Measurements from ENCODE around the gene GRIN2C.

GRIN2C gene

DNA sequence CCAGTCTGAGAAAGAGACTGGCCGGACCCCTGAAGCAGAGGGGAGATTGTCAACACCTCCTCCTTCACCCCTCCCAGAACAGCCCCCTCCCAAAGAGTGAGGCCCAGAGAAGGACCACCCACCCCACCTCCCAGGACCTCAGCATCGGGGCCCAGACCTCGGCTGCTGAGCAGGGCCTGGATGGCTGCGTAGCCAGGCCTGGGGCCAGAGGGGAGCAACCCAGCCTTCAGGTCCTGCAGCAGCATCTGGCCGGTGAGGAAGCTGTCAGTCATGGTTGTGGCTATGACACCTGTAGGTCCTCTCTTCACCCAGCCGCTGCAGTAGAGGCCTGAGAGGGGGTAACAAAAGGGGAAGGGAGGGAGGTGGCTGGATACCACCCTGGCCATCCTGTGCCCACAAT, 3.2 kb upstream of the GRIN2C start:
- Histone ChIP-seq H3K36me3 (ENCODE audit: insufficient read depth, low read length) (no peaks in the 10 kb centered on the region), H3K9ac (ENCODE audit: insufficient read length) (no peak overlapping the region), H3K4me3 (no peak overlapping the region), H3K27ac (no peak overlapping the region), H3K9me3 (ENCODE audit: low read depth, low read length) (no peaks in the 10 kb centered on the region)
- DNase-seq (ENCODE audit: low read depth, low spot score), result no peak
- no peak for TF ChIP-seq EZH2 (IDR thresholded peaks at IDR 0.05)
- TF ChIP-seq FOXP2 (optimal IDR thresholded peaks at IDR 0.05; ENCODE audit: control extremely low read depth, extremely low read length, insufficient read depth), result no peak
- TF ChIP-seq POLR2AphosphoS5 (IDR thresholded peaks at IDR 0.05; ENCODE audit: borderline replicate concordance, low read depth, low read length), result no peak

DNA sequence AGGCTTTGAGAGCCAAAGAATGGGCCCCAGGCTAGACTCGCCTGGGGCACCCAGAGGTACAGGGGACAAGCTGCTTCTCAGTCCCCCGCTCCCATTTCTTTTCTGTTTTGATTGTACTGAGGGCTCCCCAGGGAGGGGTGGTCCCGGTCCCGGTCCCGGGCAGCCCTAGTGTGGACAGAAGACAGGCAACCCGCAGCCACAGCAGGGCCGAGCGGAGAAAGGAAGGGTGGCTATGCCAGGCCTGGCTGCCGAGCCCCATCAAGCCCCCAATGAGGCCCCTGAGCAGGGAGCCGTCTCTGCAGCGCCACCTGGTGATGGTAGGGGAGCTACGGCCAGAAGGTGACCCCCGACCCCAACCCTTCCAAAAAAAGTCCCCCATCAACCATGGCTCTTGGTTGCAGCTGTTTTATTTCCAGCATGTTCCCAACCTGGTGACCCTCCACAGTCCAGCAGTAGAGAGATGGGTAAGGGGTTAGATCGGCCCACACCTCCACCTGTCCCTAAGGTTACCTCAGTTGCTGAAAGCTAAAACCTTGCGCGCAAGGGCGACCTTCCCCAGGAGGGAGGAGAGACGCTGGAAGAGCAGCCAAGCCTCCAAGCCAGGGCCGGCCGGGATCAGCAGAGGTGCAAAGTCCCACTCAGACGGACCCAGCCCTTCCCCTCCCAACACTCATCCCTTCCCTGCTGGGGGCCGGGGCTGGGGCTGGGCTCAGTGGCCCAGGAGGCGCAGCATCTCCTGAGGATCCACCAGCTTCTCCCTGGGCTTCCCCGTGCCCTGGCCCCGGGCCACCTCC, 2.6 kb upstream of the GRIN2C start:
- no peaks in the 10 kb centered on the region for H3K36me3 ChIP-seq (ENCODE audit: insufficient read depth, low read length)
- H3K9me3 ChIP-seq (ENCODE audit: low read depth, low read length), result no peaks in the 10 kb centered on the region
- H3K4me3 ChIP-seq, result no peak overlapping the region
- no peak for DNase-seq (ENCODE audit: low read depth, low spot score)
- no peak overlapping the region for H3K27ac ChIP-seq
- TF ChIP-seq FOXP2 (optimal IDR thresholded peaks at IDR 0.05; ENCODE audit: control extremely low read depth, extremely low read length, insufficient read depth) (no peak), EZH2 (IDR thresholded peaks at IDR 0.05) (no peak), POLR2AphosphoS5 (IDR thresholded peaks at IDR 0.05; ENCODE audit: borderline replicate concordance, low read depth, low read length) (no peak)
- no peak overlapping the region for H3K9ac ChIP-seq (ENCODE audit: insufficient read length)

DNA sequence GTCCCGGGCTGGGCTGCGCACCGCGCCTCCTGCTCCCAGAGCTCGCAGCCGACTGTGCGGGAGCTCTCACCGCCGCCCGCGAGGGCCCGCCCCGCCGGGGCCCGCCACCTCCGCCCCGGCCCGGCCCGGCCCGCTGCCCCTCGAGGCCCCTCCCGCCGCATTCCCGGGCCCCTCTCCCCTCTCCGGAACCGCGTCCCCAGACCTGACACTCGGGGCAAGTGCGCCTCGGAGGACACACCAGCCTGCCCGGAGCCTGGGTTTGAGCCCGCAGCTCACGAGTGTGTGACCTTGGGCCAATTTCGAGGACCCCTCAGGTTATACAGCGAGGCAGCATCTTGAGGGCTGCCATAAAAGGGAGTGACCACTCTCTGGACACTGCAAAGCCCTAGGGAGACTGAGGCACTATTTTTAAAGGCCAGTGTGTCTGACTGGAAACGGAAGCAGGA, 2.0 kb upstream of the GRIN2C start:
- no peak overlapping the region for H3K4me3 ChIP-seq
- no peak overlapping the region for H3K27ac ChIP-seq
- no peak for TF ChIP-seq POLR2AphosphoS5 (IDR thresholded peaks at IDR 0.05; ENCODE audit: borderline replicate concordance, low read depth, low read length)
- TF ChIP-seq FOXP2 (optimal IDR thresholded peaks at IDR 0.05; ENCODE audit: control extremely low read depth, extremely low read length, insufficient read depth), result no peak
- TF ChIP-seq EZH2 (IDR thresholded peaks at IDR 0.05), result no peak
- no peaks in the 10 kb centered on the region for H3K36me3 ChIP-seq (ENCODE audit: insufficient read depth, low read length)
- DNase-seq (ENCODE audit: low read depth, low spot score), result no peak
- no peak overlapping the region for H3K9ac ChIP-seq (ENCODE audit: insufficient read length)
- no peaks in the 10 kb centered on the region for H3K9me3 ChIP-seq (ENCODE audit: low read depth, low read length)

DNA sequence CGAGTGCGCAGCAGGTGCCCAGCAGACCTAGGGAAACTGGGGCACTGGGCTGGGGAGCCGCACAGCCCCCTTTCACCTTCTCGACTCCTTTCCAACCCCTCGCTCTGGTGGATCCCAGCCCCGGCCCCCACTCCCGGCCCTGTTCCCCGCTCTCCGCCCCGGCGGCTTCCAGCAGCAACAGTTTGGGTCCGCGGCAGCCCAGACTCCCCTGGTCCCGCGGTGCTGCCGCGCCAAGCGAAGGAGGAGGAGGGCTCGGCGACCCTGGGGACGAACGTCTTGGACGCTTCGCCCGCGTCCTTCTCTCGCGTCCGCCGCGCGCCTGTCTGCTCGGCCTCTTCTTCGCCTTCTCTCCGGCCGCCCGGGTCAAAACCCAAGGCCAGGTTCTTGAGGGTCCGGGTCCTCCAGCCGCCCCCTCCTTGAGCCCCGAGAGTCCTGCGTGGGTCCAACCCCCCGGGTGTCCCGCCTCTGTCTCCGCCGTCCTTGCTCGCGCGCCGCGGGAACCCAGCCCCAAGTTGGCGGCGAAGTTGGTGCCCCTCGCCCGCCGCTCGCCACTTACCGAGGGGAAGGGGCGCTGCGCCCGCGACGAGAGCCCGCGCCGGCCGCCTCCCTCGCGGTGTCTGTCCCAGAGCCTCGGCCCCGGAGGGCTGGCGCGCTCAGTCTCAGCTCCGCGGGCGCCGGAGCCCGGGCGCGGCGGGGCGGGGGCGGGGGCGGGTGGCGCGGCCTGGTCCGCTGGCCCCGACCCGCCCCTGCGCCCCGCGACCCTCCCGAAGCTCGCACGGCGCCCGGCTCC, 1.4 kb upstream of the GRIN2C start:
- no peaks in the 10 kb centered on the region for H3K9me3 ChIP-seq (ENCODE audit: low read depth, low read length)
- no peak for DNase-seq (ENCODE audit: low read depth, low spot score)
- TF ChIP-seq POLR2AphosphoS5 (IDR thresholded peaks at IDR 0.05; ENCODE audit: borderline replicate concordance, low read depth, low read length) (no peak), EZH2 (IDR thresholded peaks at IDR 0.05) (peak; percentile 33), FOXP2 (optimal IDR thresholded peaks at IDR 0.05; ENCODE audit: control extremely low read depth, extremely low read length, insufficient read depth) (no peak)
- no peaks in the 10 kb centered on the region for H3K36me3 ChIP-seq (ENCODE audit: insufficient read depth, low read length)
- H3K4me3 ChIP-seq, result no peak overlapping the region
- H3K9ac ChIP-seq (ENCODE audit: insufficient read length), result no peak overlapping the region
- no peak overlapping the region for H3K27ac ChIP-seq

DNA sequence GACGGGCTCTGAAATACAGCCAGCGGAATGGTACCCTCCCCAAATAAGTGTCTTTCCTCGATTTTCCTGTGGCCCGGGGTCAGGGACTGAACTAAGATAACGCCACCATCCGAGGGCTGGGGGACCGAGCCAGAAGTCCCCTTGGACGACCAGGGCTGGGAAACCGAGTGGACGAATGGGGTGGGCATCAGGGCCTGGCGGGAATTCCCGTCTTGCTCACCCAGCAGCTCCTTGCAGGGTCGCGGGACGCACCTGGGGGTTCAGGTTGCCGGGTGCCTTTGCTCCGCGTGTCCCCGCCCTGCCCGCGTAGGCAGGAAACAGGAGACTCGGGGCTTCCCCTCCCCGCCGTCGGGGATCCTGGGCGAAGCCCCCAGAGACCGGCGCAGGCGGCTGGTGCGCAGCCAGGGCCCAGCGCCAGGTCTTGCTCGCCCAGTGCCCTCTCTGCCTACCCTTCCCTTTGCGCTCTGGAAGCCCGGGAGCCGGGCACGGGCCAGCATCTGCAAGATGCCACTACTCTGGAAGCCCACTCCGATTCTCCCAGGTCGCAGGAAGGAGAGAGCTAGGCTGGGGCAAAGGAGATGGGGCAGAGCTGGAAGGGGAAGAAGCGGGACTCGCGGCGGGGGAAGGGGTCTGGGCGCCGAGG, 665 bp upstream of the GRIN2C start:
- H3K4me3 ChIP-seq, result no peak overlapping the region

DNA sequence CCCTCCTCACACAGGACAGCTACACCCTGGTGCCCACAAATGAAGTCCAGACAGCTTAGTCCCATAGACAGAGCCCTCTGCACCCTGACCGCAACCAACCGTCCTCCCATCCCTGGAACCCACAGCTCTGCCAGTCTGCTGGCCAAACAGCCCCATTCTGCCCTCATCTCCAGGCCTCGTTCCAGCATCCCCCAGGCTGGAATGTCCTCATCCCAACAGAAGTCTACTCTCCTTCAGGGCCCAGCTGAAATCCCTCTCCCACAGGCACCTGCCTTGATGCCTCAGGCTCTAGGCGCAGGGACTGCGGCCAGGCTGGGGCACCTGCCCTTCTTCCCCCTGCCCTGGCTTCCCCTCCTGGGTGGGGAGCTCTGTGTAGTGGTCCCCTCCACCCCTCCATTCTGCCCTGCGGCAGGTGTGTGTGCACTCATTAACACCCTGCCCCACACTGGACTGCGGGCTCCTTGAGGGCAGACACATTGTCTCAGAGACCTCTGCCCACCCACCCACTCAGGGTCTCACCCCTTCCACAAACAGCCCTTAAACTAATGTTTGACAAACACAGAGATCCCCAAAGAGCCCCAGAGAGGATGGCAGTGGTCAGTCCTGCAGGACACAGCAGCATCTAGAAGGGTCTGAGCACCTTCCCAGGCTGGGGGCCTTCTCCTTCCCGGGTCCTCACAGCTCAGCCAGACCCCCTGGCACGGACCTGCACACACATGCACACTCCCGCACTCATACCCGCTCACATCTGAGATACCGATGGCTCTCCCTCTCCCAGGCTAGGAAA, 820 bp downstream of the GRIN2C start:
- no peak overlapping the region for H3K4me3 ChIP-seq
- H3K36me3 ChIP-seq (ENCODE audit: insufficient read depth, low read length), result no peaks in the 10 kb centered on the region
- no peak overlapping the region for H3K27ac ChIP-seq
- no peak for DNase-seq (ENCODE audit: low read depth, low spot score)
- no peak overlapping the region for H3K9ac ChIP-seq (ENCODE audit: insufficient read length)
- H3K9me3 ChIP-seq (ENCODE audit: low read depth, low read length), result no peaks in the 10 kb centered on the region
- TF ChIP-seq POLR2AphosphoS5 (IDR thresholded peaks at IDR 0.05; ENCODE audit: borderline replicate concordance, low read depth, low read length) (no peak), EZH2 (IDR thresholded peaks at IDR 0.05) (no peak), FOXP2 (optimal IDR thresholded peaks at IDR 0.05; ENCODE audit: control extremely low read depth, extremely low read length, insufficient read depth) (no peak)

More for the DNA sequence above, 665 bp upstream of the GRIN2C start:
- Histone ChIP-seq H3K9ac (ENCODE audit: insufficient read length) (no peak overlapping the region), H3K36me3 (ENCODE audit: insufficient read depth, low read length) (no peaks in the 10 kb centered on the region), H3K9me3 (ENCODE audit: low read depth, low read length) (no peaks in the 10 kb centered on the region), H3K27ac (no peak overlapping the region)
- TF ChIP-seq EZH2 (IDR thresholded peaks at IDR 0.05) (peak; percentile 43), FOXP2 (optimal IDR thresholded peaks at IDR 0.05; ENCODE audit: control extremely low read depth, extremely low read length, insufficient read depth) (no peak), POLR2AphosphoS5 (IDR thresholded peaks at IDR 0.05; ENCODE audit: borderline replicate concordance, low read depth, low read length) (no peak)
- DNase-seq (ENCODE audit: low read depth, low spot score), result no peak

DNA sequence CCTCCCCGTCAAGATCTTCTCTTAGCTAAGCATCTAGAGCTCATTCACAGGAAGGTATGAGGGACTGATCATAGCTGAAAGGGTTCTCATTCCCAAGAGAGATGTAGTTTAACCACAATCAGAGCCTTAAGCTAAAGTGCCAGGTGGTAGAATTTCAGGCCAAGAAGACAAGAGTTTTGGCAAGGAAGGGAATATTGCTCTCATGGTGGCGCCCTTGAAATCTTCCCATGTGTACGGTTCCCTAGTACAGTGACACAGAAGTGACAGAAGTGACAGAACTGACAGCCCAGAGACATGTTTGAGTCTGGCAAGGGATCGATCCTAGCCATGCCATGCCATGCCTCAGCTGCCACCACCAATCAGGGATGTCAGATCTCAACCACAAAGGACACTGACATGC, 2.5 kb downstream of the GRIN2C start:
- DNase-seq (ENCODE audit: low read depth, low spot score), result no peak
- H3K9me3 ChIP-seq (ENCODE audit: low read depth, low read length), result no peaks in the 10 kb centered on the region
- TF ChIP-seq POLR2AphosphoS5 (IDR thresholded peaks at IDR 0.05; ENCODE audit: borderline replicate concordance, low read depth, low read length) (no peak), FOXP2 (optimal IDR thresholded peaks at IDR 0.05; ENCODE audit: control extremely low read depth, extremely low read length, insufficient read depth) (no peak), EZH2 (IDR thresholded peaks at IDR 0.05) (no peak)
- H3K9ac ChIP-seq (ENCODE audit: insufficient read length), result no peak overlapping the region
- H3K4me3 ChIP-seq, result no peak overlapping the region
- H3K27ac ChIP-seq, result no peak overlapping the region
- no peaks in the 10 kb centered on the region for H3K36me3 ChIP-seq (ENCODE audit: insufficient read depth, low read length)

Data from SK-N-MC (cell line).